GM18870 (cell line): Measurements from ENCODE around the gene TRMT11.
A peak's percentile ranks its signal among the peaks of the same experiment; 100 is the strongest.
"Not testable (repeated sequence)": the region's sequence is repeated elsewhere in the genome, so short reads cannot be mapped to it uniquely, and the experiment has no call there.

ENCODE experiments used
- ATAC-seq: cut with Tn5 transposase; IDR thresholded peaks from one replicate; pipeline ENCODE4 v1.9.1; 2021; ENCODE audit warnings: moderate library complexity; ENCODE audit not compliant: unreplicated experiment

Gene TRMT11

DNA sequence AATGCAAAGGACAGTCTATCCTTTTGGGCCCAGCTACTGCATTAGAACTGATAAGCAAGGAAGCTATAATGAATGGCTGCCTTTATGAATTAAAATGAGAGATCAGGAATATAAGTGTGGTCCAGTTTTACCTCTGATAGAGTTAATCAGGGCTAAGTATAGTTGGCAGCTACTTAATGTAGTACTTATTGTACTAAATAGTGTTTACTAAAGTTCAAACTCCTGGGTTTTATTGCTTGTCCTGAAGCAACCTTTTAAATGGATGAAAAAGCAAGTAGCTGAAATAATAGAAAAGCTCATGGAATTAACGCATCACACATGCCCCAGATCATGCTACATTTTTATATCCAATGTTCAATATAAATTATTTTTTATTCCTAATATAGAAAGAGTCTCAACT lies 5.3 kb downstream of the TRMT11 start:
- no peak for ATAC-seq

DNA sequence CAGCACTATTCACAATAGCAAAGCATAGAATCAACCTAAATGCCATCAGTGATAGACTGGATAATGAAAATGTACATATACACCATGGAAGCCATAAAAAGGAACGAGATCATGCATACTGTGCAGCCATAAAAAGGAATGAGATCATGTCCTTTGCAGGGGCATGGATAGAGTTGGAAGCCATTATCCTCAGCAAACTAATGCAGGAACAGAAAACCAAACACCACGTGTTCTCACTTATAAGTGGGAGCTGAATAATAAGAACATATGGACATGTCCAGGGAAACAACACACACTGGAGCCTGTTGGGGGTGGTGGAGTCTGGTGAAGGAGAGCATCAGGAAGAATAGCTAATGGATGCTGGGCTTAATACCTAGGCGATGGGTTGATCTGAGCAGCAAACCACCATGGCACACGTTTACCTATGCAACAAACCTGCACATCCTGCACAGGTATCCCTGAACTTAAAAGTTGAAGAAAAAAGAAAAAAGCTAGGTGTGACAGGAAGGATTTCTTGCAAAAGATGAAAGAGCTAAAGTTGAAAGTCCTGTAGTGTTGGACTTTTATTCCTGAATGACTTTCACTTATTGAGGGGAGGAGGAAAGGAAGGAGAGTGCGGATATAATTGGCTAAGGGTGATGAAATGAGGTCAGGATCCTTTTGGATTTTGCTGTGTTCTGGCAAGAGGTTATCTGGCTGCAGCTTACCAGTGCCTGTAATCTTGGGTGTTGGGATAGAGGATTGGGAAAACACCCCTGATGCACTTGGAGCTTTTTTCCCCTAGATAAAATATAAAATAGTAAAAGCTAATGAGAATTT lies 8.5 kb downstream of the TRMT11 start:
- no peak for ATAC-seq

GRCh38 chr6:125995972-125996580 lies 9.7 kb downstream of the TRMT11 start:
- ATAC-seq = peak; percentile 97

DNA sequence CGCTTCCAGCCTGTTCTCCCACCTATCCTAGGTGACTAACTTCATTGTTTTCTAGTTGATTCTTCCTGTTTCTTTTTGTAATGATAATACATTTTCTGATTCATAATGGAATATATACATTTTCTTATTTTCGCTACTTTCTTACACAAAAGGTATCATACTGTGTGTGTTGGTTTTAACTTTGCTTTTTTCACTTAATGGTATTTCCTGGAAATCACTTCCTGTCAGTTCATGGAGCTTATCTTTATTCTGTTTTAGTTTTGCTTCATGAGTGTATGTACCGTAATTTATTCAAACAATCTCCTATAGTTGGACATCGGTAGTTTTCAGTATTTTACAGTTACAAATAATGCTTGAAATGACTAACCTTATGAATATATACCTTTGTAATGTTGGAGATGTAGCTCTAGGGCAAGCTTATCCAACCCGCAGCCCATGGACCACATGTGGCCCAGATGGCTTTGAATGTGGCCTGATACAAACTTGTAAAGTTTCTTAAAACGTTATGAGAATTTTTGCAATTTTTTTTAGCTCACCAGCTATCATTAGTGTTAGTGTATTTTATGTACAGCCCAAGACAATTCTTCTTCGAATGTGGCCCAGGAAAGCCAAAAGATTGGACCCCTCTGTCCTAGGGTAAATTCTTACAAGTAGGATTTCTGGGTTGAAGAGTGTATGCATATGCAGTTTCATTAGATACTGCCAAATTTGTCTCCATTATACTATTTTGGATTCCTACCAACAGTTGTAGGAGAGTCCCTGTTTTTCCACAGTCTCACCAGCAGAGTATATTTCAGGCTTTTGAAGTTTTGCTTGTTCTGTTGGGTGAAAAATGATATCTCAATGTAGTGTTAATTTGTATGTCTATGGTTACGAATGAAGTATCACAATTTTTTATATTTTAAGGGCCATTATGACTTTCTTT lies 16.7 kb downstream of the TRMT11 start:
- no peak for ATAC-seq

GRCh38 chr6:126007800-126008199 lies 21.5 kb downstream of the TRMT11 start:
- no peak for ATAC-seq

DNA sequence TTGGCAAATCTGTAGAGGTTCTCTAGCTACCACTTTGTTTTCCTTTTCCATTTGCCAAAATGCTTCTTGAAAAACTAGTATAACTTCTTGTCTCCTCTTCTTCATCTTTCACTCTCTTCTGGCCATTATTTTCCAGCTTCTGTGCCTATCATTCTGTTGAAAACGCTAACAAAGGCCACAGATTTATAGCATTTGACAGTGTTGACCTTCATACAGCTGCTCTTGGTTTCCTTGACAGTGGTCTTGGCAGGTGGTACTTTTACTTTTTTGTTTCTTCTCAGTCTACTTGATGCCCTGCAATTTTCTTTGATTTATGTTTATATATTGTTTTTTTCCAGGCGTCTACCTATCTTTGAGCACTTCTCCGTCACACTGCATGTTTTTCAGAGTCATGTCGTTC lies 23.7 kb downstream of the TRMT11 start:
- no peak for ATAC-seq

GRCh38 chr6:126015863-126016262 lies 29.5 kb downstream of the TRMT11 start:
- no peak for ATAC-seq

DNA sequence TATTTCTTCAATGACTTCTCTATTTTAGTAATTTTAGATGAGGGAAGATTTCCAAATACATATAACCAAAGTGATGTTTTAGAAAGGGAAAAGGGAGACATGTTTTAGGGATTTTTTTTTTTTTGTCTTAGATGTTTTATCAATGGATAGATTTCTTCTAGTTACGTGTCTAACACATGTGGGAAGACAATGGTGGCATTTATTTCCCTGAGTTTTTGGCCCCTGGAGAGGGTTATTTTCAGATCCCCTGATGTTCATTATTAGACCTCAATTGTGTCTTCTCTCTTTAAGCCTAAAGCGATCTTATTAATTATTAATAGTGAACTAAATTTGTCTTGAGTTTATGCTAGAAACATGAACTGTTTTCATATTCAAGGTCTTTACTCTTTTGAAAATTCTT lies 30.3 kb downstream of the TRMT11 start:
- no peak for ATAC-seq

DNA sequence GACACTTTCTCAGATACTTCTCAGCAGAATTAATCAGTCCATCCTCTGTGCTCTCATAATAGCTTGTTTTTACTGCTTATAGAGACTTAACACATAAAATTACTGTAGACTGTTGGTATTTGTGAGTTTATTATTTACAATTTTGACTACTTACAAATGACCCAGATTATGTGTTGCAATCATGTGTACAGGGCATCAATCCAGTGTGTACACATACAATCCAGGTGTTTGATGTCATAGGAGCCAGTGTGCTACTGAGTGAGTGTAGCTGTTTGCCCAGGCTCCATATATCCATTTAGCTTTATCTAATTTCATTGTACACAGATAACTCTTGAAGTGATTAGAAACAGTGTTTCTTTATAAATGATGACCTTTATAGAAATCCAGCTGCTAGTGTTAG lies 31.3 kb downstream of the TRMT11 start:
- no peak for ATAC-seq

- no peak for ATAC-seq
Observed at GRCh38 chr6:126020305-126021050, 34.1 kb downstream of the TRMT11 start.

GRCh38 chr6:126023474-126023873 lies 37.1 kb downstream of the TRMT11 start:
- ATAC-seq = not testable (repeated sequence)

- ATAC-seq = no peak
Observed at GRCh38 chr6:126026001-126026400, 39.7 kb downstream of the TRMT11 start.

DNA sequence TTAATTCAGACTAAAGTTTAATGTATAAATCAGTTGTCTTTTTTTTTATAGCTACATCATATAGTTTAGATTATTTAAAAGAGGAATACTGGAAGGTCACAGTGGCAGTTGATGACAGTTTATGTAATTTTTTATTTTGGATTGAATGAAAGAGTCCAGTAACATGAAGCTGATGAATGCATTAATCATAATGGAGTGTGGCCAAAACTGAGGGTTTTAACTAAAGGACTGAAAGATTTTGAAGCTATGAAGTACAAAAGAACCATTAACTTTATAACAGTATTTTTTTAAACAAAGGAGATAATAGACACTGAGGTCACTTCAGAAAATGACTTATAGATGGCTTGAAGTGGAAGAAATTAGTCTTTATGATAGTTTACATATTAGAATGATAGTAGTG lies 41.3 kb downstream of the TRMT11 start:
- ATAC-seq = no peak

DNA sequence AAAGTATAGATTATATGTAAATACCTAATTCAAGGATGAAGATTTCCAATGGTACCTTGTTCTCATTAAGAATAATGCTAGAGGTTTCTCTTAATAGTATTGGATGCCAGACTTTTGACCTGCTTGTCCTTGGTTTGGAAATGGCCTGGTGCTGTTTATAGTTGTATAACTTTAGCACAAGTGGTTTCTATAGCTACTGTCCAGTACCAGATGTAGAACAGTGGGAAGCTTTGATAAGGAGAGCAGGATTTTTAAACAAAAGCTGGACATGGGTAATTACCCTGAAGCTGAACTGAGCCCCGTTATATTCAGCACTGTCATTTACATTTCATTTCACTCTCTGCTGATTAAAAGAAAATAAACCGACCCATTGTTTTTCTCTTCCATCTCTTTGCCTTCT lies 43.7 kb downstream of the TRMT11 start:
- no peak for ATAC-seq

- peak; percentile 73 for ATAC-seq
Observed at GRCh38 chr6:126033696-126034095, 47.4 kb downstream of the TRMT11 start.

DNA sequence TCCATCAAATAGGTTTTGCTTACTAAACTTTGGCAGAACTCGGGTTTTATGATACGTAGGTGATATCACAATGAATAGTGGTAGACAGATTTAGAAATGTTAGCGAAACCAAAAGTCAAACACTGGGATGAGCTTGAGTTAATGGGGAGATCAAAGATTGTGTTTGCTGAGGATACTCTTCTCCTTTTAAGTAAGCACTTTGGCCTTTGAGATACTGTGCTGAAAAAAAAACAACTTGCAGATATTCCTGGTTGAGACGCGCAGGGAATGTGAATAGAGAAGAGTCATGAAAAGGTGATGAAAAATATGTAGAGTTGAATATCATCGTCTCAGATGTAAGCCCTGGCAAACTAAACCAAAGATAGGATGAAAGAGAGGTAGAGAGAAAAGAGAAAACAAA lies 48.3 kb downstream of the TRMT11 start:
- no peak for ATAC-seq

- ATAC-seq = no peak
Observed at GRCh38 chr6:126035764-126036163, 49.4 kb downstream of the TRMT11 start.

DNA sequence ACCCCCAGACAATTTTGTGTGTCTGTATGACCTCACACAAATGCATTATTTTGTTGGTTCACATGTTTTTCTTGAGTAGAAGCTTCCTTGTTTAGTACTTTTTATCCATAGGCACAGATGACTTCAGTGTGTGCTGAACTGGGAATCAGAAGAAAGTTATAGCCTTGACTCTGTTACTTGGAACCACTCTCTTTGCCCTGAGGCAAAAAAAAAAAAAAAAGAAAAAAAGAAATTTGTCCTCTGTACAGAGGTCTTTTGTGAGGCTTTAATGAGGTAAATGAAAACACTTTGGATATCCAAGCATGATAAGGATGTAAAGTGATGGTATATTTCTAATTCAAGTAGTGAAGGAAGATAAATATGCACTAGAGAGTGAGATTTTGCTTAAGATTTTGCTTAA lies 51.9 kb downstream of the TRMT11 start:
- ATAC-seq = no peak

DNA sequence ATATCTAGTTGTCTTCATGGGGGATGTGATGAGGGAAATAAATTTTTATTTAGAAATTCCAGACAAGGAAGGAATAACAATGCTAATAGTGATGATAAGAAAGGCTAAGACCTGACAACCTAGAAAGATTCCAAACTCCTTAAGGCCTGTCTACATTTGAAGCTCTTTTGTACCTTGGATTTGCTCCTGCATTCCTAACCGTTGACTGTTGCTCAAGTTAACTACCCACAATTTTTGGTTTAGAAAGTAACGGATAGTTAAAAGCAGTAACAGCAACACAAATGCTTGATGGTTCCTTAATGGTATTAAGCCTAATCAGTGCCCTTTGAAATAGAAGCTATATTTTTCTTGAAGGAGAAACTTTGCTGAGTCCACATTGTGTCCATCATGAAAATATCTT lies 52.9 kb downstream of the TRMT11 start:
- ATAC-seq = no peak

GRCh38 chr6:126040394-126040793 lies 54.1 kb downstream of the TRMT11 start:
- no peak for ATAC-seq

DNA sequence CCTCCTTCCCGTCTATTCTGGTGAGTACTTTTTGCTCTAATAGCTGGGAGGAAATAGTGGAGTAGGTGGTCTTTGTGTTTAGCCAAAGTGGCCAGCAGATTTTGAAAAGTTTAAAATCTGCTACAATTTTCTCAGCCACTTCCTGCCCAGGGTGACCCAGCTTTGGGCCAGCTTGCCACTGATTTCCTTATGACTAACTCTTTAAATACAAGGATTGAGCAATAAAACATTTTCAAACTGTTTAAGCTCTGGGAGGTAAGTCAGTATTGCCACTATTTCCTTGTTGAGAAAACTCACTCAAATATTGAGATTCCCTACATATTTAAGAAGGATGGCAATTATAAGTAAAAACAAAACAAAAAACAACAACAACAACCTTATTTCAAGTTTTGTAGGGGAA lies 54.5 kb downstream of the TRMT11 start:
- ATAC-seq = no peak
